GM18511 (cell line): Measurements from ENCODE around the gene ASB6.
"Not testable (repeated sequence)": the region's sequence is repeated elsewhere in the genome, so short reads cannot be mapped to it uniquely, and the experiment has no call there.

Experiments used
- ATAC-seq: cut with Tn5 transposase; IDR thresholded peaks from one replicate; pipeline ENCODE4 v1.9.1; 2021; ENCODE audit warnings: mild to moderate bottlenecking, moderate library complexity; ENCODE audit not compliant: unreplicated experiment

The ASB6 gene

DNA sequence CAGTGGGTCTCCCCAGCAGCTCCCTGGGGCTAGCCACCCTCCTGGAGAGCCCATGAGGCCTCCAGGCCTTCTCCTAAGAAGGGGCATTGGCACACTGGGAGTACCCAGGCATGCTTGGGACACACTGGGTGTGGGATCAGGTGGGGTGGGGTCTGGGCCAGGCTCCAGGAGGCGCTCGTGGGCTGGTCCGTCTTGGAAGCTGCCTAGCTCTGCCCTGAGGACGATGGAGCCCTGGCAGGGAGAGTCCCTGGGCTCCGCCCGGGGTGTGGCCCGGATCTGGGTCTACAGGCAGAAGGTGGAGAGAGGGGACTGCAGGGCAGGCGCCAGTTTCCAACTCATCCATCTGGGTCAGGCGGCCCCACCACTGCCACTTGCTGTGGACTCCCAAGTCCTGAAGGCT, 25.9 kb upstream of the ASB6 start:
- no peak for ATAC-seq

DNA sequence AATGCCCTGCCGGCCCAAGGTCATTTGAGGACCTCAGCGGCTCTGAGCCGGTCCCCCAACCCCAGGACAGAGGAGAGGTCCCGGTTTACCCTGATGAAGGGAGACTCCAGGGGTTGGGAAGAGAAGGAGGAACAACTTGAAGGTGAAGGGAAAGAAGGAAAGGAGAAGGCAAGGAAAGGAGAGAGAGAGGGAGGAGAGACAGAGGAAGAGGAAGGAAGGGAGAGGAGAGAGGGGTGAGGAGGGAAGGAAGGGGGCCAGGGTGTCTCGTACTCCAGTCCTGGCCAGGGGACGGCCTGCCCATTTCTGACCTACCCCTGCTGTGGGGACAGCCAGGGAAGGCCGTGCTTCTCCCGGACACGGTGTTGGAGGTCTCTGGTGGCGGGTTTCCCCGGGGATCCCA, 25.4 kb upstream of the ASB6 start:
- ATAC-seq = no peak

GRCh38 chr9:129666575-129666974, 24.6 kb upstream of the ASB6 start:
- no peak for ATAC-seq

DNA sequence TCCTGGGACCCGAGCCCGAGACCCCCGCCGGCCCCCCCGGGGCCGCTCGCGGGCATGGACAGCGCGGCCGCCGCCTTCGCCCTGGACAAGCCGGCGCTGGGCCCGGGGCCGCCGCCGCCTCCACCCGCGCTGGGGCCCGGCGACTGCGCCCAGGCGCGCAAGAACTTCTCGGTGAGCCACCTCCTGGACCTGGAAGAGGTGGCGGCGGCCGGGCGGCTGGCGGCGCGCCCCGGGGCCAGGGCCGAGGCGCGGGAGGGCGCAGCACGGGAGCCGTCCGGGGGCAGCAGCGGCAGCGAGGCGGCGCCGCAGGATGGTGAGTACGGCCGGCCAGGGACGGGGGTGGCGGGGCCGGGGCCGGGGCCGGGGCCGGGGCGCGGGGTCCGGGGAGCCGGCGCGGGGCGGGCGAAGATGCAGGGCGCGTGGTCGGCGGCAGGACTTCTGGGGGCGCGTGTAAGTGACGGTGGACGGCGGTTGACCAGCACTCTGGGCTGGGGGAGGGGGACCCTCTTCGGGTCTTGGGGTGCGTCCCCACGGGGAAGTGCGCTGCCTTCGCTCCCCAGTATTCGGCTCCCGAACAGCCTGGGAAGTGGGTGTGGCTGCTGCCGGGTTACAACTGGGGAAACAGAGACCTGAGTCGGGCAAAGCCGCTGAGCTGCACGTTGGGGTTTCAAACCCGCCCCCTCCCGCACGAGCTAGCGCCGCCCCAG, 24.0 kb upstream of the ASB6 start:
- no peak for ATAC-seq

DNA sequence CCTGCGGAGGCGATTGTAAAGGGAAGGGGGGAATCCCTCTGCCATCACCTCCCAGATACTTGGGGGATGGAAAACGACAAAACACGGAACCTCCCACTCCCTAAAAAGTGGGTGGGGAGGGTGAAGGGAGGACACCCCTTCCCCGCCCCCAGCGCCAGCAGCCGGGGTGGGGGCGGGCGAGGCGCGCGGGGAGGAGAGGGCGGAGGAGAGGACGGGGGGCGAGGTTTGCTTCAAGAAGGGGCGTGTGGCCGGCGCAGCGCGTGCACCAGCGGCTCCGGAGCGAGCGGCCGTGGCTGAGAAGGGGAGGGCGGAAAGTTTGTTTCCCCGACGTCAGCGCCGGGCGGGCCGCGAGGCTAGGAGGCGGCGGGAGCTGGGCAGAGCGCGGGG, 23.4 kb upstream of the ASB6 start, which contains the start of gene PRRX2:
PRRX2 (plus strand) TSS at position 259 of the 387 bp plus-strand sequence. CDS start 221 bp downstream, outside the sequence.
- ATAC-seq = no peak

DNA sequence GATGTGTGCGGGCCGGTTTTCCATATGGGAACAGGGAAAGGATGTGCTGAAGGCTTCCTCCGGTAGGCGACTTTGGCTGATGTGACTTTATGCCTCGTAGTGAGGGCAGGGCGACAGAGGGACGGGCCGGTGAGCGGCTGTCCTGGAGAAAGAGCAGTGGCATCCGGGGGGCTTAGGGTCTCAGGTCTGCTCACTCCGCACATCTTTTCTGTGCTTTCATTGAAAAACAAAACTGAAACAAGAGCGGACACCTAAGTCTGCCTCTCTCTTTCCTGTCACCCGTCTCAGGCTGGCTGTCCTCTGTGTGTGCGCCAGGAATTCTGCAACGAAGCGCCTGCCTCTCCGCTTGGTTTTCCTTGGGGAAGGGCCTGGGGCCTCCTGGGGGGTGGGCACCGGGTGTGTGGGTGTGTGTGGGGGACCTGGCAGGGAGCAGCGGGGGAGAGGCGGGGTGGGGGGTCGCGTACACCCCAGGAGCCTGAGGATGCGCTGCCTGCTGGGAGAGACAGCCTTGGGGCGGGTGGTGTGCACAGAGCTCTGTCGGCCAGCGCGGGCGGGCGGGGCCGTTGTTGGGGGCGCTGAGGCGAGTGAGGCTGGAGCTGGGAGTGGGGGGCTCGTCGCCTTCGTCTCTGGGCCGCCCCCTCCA, 22.9 kb upstream of the ASB6 start:
- ATAC-seq = no peak

DNA sequence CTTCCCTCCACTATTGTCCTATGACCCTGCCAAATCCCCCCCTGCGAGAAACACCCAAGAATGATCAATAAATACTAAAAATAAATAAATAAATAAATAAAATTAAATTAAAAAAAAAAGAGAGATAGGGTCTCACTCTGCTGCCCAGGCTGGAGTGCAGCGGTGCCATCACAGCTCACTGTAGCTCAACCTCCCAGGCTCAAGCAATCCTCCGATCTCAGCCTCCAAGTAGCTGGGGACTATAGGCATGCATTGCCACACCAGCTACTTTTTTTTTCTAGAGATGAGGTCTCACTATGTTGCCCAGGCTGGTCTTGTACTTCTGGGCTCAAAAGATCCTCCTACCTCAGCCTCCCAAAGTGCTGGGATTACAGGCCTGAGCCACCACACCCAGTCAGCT, 20.3 kb upstream of the ASB6 start:
- ATAC-seq = not testable (repeated sequence)

DNA sequence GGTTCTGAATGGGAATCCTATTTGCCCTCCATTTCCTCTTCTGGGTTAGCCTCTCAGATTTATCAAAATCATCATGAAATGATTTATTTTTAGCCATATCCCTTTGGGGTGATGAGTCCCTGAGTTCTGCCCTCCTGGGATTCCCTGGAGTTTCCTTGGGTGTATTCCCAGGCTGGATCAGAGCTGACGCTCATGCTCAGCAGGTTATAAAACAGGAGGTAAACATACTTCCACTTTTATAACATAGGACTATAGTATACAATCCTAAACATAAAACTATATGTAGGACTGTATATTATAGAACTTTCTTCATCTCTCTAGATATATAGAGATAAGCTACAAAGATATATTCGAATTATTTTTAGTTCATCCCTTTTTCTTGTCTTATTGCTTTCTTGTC, 19.1 kb upstream of the ASB6 start:
- ATAC-seq = no peak

- ATAC-seq = no peak
Measured at GRCh38 chr9:129656795-129657390, 14.9 kb upstream of the ASB6 start.

GRCh38 chr9:129655696-129656095, 13.7 kb upstream of the ASB6 start:
- no peak for ATAC-seq

DNA sequence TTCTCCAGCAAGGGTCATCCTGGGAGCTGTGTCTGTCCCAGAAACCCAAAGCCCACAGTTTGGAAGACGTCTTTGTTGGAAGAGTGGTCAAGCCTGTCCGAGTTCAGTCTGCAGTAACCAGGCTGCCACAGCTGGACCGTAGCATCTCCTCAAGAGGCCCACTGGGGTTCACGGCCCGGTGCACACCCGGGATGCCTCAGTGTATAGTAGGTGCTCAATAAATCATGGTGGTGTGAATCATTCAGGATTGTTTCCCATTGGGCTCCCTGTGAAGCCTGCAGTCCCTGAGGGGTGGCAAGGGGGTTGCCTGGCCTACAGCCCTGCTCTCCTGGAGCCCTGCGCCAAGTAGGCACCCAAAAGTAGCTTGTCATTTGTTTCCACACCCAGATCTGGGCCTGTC, 13.2 kb upstream of the ASB6 start:
- no peak for ATAC-seq

DNA sequence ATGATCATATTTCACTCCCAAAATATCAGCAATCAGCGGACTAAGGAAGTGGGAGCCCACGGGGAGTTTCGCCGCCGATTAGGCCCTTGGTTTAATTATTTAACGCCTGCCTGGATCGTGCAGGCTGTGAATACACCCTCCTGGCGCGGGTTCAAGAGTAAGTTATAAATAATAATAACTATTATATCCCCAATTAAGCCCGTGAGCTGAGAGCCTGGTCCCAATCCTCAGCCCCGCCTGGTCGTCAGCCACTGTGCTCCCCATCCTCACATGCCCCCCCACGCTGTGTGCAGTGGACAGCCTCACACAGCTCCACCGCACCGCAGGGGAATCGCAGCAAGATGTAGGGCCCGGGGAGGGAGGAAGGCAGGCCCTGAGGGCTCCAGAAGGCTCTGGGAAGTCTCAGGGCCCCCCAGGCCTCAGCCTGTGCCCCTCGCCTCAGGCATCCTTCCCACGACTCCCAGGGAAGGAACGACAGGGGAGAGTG, 12.6 kb upstream of the ASB6 start:
- no peak for ATAC-seq

GRCh38 chr9:129653823-129654553, 12.0 kb upstream of the ASB6 start:
- no peak for ATAC-seq

DNA sequence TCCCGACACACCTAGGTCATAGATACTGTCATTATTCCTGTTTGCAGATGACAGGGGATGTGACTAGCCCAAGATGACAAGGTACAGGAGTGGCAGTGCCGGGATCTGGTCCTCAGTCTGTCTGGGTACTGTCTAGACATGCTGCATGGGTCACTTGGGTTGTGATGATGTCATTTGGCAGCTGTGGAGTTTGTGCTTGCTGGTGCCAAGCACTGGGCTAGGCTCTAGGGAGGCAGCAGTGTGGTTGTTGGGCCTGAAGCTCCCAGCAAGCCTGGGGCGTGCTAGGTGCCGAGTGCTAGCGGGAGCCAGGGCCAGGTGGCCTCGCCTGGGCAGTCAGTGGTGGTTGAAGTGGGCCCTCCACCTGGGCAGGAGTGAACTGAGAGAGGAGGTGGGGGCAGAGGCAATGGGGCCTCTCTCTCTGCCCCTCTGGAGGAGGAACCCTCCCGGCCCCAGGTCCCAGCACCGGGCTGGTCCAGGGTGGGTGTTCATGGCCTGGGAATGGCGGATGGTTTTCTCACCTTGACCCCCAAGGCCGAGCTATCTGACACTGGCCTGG, 8.8 kb upstream of the ASB6 start:
- no peak for ATAC-seq

- no peak for ATAC-seq
Measured at GRCh38 chr9:129649726-129650679, 8.1 kb upstream of the ASB6 start.

GRCh38 chr9:129648764-129649115, 6.8 kb upstream of the ASB6 start:
- no peak for ATAC-seq

- no peak for ATAC-seq
Measured at GRCh38 chr9:129648092-129648763, 6.3 kb upstream of the ASB6 start.

DNA sequence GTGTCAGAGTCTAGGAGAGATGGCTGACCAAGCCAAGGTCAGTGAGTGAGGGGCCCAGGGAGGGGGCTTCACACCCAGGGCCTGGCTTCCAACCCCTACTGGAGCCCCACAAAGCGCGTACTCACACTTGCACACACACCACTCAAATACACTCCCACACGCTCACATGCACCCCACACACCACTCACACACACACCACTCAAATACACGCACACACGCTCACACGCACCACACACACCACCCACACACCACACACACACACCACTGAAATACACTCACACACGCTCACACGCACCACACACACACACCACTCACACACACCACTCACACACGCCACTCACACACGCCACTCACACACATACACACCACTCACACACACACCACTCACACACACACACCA, 5.7 kb upstream of the ASB6 start:
- ATAC-seq = no peak

GRCh38 chr9:129646654-129647053, 4.7 kb upstream of the ASB6 start:
- ATAC-seq = no peak

GRCh38 chr9:129646252-129646651, 4.3 kb upstream of the ASB6 start:
- ATAC-seq = no peak
